Stimulated activated CD4-positive, alpha-beta T cell treated with anti-CD3 and anti-CD28 coated beads, Interleukin-1b, Interleukin-23, amount 100 ng/mL, for 4 hours (primary cell): ENCODE data around the gene NDOR1.

Experiments used
- DNase-seq, 2 donors: peaks; one replicate each; pipeline ENCODE4 v3.0.0-alpha.2; 2020; ENCODE audit warnings: low read depth in 2 of 2

NDOR1 gene

GRCh38 chr9:137262909-137263285, 57.4 kb downstream of the NDOR1 start:
- no peak for DNase-seq

GRCh38 chr9:137263506-137263905, 58.0 kb downstream of the NDOR1 start:
- no peak for DNase-seq

- DNase-seq: no peak
Observed at GRCh38 chr9:137264067-137264466, 58.6 kb downstream of the NDOR1 start.

DNA sequence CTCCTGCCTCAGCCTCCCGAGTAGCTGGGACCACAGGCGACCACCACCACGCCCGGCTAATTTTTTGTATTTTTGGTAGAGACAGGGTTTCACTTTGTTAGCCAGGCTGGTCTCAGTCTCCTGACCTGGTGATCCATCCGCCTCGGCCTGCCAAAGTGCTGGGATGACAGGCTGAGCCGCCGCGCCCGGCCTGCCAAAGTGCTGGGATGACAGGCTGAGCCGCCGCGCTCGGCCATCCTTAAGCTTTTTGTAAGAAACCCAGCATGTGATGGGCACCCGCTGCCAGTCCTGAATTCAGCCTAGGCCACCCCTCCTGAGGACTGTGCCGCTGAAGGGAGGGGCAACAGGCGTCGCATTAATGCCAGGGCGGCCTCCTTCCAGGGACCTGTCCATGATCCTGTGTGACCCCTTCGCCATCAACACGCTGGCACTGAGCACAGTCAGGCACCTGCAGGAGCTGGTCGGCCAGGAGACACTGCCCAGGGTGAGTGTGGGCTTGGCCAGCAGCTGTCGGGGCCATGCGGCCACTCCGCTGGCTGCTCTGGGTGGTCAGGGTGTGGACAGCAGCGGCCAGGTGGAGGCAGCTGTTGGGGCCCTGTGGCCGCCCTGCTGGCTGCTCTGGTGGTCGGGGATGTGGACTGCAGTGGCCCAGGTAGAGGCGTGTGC, 60.1 kb downstream of the NDOR1 start:
- DNase-seq: no peak

DNA sequence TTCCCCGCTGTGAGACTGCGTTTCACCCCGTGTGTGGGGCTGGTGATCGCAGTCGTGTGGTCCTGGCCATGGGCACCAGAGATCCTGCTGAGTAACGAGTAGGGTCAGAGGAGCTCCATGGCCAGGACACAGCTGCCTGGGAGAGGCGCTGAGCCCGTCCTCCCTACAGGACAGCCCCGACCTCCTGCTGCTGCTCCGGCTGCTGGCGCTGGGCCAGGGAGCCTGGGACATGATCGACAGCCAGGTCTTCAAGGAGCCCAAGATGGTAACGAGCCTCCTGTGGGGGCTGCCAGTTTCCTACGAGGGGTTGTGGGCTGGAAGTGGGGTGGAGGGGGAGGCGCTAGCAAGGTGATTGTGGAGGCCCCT, 60.6 kb downstream of the NDOR1 start:
- no peak for DNase-seq
